ENCODE measurements around the gene MAN1A2.

MAN1A2 gene

GRCh38 chr1:117401761-117402160, 34.5 kb downstream of the MAN1A2 start:
- Histone ChIP-seq H3K27ac (ENCODE audit: low read depth, low read length, severe bottlenecking) (no peak overlapping the region), H3K9me3 (ENCODE audit: control insufficient read depth, low read length) (peaks cover 7% of the 10 kb centered on the region), H3K4me3 (ENCODE audit: extremely low read depth, insufficient read depth, low read length, poor library complexity, severe bottlenecking) (no peak overlapping the region)

GRCh38 chr1:117403597-117403996, 36.3 kb downstream of the MAN1A2 start:
- H3K27ac ChIP-seq (ENCODE audit: low read depth, low read length, severe bottlenecking): no peak overlapping the region
- H3K4me1 ChIP-seq (ENCODE audit: control insufficient read depth, insufficient read depth, low read length, poor library complexity, severe bottlenecking): no peaks in the 10 kb centered on the region
- peaks cover 10% of the 10 kb centered on the region for H3K36me3 ChIP-seq (ENCODE audit: control insufficient read depth, insufficient read depth, low read length)
- no peak overlapping the region for H3K4me3 ChIP-seq (ENCODE audit: extremely low read depth, insufficient read depth, low read length, poor library complexity, severe bottlenecking)
- H3K9me3 ChIP-seq (ENCODE audit: control insufficient read depth, low read length): peaks cover 7% of the 10 kb centered on the region
- 100% methylated on average over 1 of the region's 3 CpGs for WGBS, 2 experiments (ENCODE audit: insufficient coverage in 2 of 2)

More at GRCh38 chr1:117401761-117402160, 34.5 kb downstream of the MAN1A2 start:
- H3K4me1 ChIP-seq (ENCODE audit: control insufficient read depth, insufficient read depth, low read length, poor library complexity, severe bottlenecking): no peaks in the 10 kb centered on the region
- H3K36me3 ChIP-seq (ENCODE audit: control insufficient read depth, insufficient read depth, low read length): peaks cover 10% of the 10 kb centered on the region

DNA sequence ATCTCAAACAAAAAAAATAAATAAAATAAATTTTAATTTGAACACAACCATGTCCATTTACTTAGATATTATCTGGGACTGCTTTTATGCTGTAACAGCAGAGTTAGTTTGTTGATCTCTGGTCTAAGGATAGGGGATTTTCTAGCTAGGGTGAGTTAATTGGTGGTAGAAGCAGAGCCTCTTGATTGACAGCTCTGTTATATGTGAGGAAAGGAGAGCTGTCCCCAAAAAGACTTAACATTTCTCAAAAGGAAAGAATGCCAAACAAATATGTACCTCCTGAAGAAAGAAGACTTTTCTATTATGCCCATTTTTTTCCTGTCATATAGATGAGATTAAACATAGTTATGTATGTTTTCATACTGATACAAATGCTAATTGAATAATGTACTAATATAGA, 37.8 kb downstream of the MAN1A2 start:
- peaks cover 10% of the 10 kb centered on the region for H3K36me3 ChIP-seq (ENCODE audit: control insufficient read depth, insufficient read depth, low read length)
- peaks cover 7% of the 10 kb centered on the region for H3K9me3 ChIP-seq (ENCODE audit: control insufficient read depth, low read length)
- H3K27ac ChIP-seq (ENCODE audit: low read depth, low read length, severe bottlenecking): no peak overlapping the region
- H3K4me1 ChIP-seq (ENCODE audit: control insufficient read depth, insufficient read depth, low read length, poor library complexity, severe bottlenecking): no peaks in the 10 kb centered on the region
- H3K4me3 ChIP-seq (ENCODE audit: extremely low read depth, insufficient read depth, low read length, poor library complexity, severe bottlenecking): no peak overlapping the region

DNA sequence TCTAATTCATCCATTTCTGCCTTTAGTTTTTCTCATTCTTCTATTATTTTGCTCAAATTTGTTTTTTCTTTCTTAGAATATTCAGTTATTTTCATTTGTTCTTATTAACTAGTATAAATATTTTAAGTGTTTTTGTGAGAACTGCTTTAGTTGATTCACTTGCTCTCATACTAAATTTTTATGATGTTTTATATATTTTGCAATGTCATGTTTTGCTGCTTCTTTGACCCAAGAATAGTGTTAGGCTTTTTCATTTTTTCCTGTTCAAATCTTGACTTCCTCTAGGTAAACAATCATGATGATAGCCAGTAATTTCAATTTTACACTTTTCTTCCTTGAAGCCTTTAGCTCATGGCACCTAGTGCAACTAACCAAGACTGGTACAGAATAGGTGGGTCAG, 45.2 kb downstream of the MAN1A2 start:
- Histone ChIP-seq H3K4me3 (ENCODE audit: extremely low read depth, insufficient read depth, low read length, poor library complexity, severe bottlenecking) (no peak overlapping the region), H3K4me1 (ENCODE audit: control insufficient read depth, insufficient read depth, low read length, poor library complexity, severe bottlenecking) (no peaks in the 10 kb centered on the region), H3K27ac (ENCODE audit: low read depth, low read length, severe bottlenecking) (no peak overlapping the region), H3K36me3 (ENCODE audit: control insufficient read depth, insufficient read depth, low read length) (no peaks in the 10 kb centered on the region), H3K9me3 (ENCODE audit: control insufficient read depth, low read length) (no peaks in the 10 kb centered on the region)

DNA sequence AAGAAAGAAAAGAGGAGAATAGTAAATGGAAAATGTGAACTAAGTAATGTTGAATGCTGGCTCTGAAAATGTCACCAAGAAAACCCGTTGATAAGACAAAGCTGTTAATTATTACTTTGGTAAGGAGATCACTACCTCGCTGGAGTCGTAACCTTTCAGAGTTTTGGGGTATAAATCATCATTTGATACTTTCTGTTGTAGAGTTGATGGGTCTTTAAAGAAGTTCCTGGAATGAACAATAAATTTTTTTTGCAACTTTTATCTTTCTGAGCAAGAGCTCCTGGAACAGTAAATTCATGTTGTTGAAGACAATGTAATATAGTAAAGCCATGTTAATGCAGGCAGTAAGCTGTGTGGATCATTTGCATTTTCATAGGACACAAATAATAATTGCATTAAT, 46.2 kb downstream of the MAN1A2 start:
- 77 to 84% methylated on average over 1 to 3 of the region's 3 CpGs for WGBS, 2 experiments (ENCODE audit: insufficient coverage in 2 of 2)
- Histone ChIP-seq H3K4me1 (ENCODE audit: control insufficient read depth, insufficient read depth, low read length, poor library complexity, severe bottlenecking) (no peaks in the 10 kb centered on the region), H3K36me3 (ENCODE audit: control insufficient read depth, insufficient read depth, low read length) (no peaks in the 10 kb centered on the region), H3K9me3 (ENCODE audit: control insufficient read depth, low read length) (no peaks in the 10 kb centered on the region), H3K4me3 (ENCODE audit: extremely low read depth, insufficient read depth, low read length, poor library complexity, severe bottlenecking) (no peak overlapping the region), H3K27ac (ENCODE audit: low read depth, low read length, severe bottlenecking) (no peak overlapping the region)

GRCh38 chr1:117414943-117415342, 47.7 kb downstream of the MAN1A2 start:
- no peaks in the 10 kb centered on the region for H3K9me3 ChIP-seq (ENCODE audit: control insufficient read depth, low read length)
- H3K4me1 ChIP-seq (ENCODE audit: control insufficient read depth, insufficient read depth, low read length, poor library complexity, severe bottlenecking): no peaks in the 10 kb centered on the region
- no peaks in the 10 kb centered on the region for H3K36me3 ChIP-seq (ENCODE audit: control insufficient read depth, insufficient read depth, low read length)
- WGBS, 2 experiments (ENCODE audit: insufficient coverage in 2 of 2): 100% methylated on average over 1 of the region's 4 CpGs; no CpG with 5 or more reads in 1 of the 2 experiments
- no peak overlapping the region for H3K4me3 ChIP-seq (ENCODE audit: extremely low read depth, insufficient read depth, low read length, poor library complexity, severe bottlenecking)
- no peak overlapping the region for H3K27ac ChIP-seq (ENCODE audit: low read depth, low read length, severe bottlenecking)

GRCh38 chr1:117416004-117416403, 48.8 kb downstream of the MAN1A2 start:
- no peaks in the 10 kb centered on the region for H3K9me3 ChIP-seq (ENCODE audit: control insufficient read depth, low read length)
- H3K4me3 ChIP-seq (ENCODE audit: extremely low read depth, insufficient read depth, low read length, poor library complexity, severe bottlenecking): no peak overlapping the region
- H3K27ac ChIP-seq (ENCODE audit: low read depth, low read length, severe bottlenecking): no peak overlapping the region
- H3K4me1 ChIP-seq (ENCODE audit: control insufficient read depth, insufficient read depth, low read length, poor library complexity, severe bottlenecking): no peaks in the 10 kb centered on the region
- no peaks in the 10 kb centered on the region for H3K36me3 ChIP-seq (ENCODE audit: control insufficient read depth, insufficient read depth, low read length)
- 80 to 100% methylated on average over 1 of the region's 1 CpG for WGBS, 2 experiments (ENCODE audit: insufficient coverage in 2 of 2)

GRCh38 chr1:117416546-117417125, 49.4 kb downstream of the MAN1A2 start:
- no peaks in the 10 kb centered on the region for H3K4me1 ChIP-seq (ENCODE audit: control insufficient read depth, insufficient read depth, low read length, poor library complexity, severe bottlenecking)
- H3K27ac ChIP-seq (ENCODE audit: low read depth, low read length, severe bottlenecking): no peak overlapping the region
- H3K4me3 ChIP-seq (ENCODE audit: extremely low read depth, insufficient read depth, low read length, poor library complexity, severe bottlenecking): no peak overlapping the region
- H3K9me3 ChIP-seq (ENCODE audit: control insufficient read depth, low read length): no peaks in the 10 kb centered on the region
- H3K36me3 ChIP-seq (ENCODE audit: control insufficient read depth, insufficient read depth, low read length): no peaks in the 10 kb centered on the region

DNA sequence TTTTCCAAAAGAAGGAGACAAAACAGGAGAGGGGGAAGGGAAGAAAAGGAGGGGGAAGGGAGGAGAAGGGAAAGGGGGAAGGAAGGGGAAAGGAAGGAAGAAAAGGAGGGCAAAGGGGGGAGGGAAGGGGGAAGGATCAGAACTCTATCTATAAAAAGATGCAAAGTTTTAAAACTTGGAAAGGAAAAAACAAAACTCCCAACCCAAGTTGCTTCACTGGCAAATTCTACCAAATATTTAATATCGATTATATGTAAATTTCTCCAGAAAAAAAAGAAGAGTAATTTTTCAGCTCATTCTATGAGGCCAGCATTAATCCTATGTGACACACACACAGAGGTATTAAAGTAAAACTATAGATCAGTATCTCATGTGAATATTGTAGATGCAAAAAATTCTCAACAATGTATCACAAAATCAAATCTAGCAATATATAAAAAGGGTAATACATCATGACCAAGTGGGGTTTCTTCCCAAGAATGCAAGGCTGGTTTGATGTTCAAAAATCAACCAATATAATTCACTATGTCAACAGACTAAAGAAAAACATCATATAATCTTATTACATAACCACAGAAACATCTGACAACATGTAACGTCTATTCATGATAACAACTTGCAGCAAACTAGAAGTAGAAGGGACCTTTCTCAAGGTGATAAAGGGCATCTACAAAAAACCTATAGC, 57.9 kb downstream of the MAN1A2 start:
- Histone ChIP-seq H3K36me3 (ENCODE audit: control insufficient read depth, insufficient read depth, low read length) (peaks cover 7% of the 10 kb centered on the region), H3K9me3 (ENCODE audit: control insufficient read depth, low read length) (peaks cover 15% of the 10 kb centered on the region), H3K4me3 (ENCODE audit: extremely low read depth, insufficient read depth, low read length, poor library complexity, severe bottlenecking) (no peak overlapping the region), H3K27ac (ENCODE audit: low read depth, low read length, severe bottlenecking) (no peak overlapping the region), H3K4me1 (ENCODE audit: control insufficient read depth, insufficient read depth, low read length, poor library complexity, severe bottlenecking) (no peaks in the 10 kb centered on the region)
- WGBS, 2 experiments (ENCODE audit: insufficient coverage in 2 of 2): no CpG with 5 or more reads among the region's 2 CpGs

- Histone ChIP-seq H3K27ac (ENCODE audit: low read depth, low read length, severe bottlenecking) (no peak overlapping the region), H3K36me3 (ENCODE audit: control insufficient read depth, insufficient read depth, low read length) (peaks cover 7% of the 10 kb centered on the region), H3K9me3 (ENCODE audit: control insufficient read depth, low read length) (peaks cover 15% of the 10 kb centered on the region), H3K4me1 (ENCODE audit: control insufficient read depth, insufficient read depth, low read length, poor library complexity, severe bottlenecking) (no peaks in the 10 kb centered on the region), H3K4me3 (ENCODE audit: extremely low read depth, insufficient read depth, low read length, poor library complexity, severe bottlenecking) (no peak overlapping the region)
Observed at GRCh38 chr1:117427297-117427696, 60.0 kb downstream of the MAN1A2 start.

DNA sequence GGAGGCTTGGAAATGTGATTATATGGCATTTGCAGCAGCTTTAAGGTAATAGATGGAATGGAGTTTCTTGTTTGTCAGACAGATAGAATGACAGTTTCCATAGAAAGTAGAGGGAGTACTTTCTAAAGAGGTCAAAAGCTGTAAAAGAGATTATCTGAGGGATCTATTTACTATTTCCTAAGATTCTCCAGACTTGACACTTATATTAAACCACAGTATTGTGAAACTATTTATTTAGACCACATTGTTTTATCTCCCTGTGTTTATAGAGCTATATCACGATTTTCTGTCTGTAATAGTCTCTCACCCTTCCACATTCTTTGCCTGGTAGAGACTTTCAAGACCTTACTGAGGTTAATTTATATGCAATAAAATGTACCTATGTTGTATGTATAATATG, 66.7 kb downstream of the MAN1A2 start:
- Histone ChIP-seq H3K9me3 (ENCODE audit: control insufficient read depth, low read length) (no peaks in the 10 kb centered on the region), H3K4me1 (ENCODE audit: control insufficient read depth, insufficient read depth, low read length, poor library complexity, severe bottlenecking) (no peaks in the 10 kb centered on the region), H3K36me3 (ENCODE audit: control insufficient read depth, insufficient read depth, low read length) (no peaks in the 10 kb centered on the region), H3K4me3 (ENCODE audit: extremely low read depth, insufficient read depth, low read length, poor library complexity, severe bottlenecking) (no peak overlapping the region), H3K27ac (ENCODE audit: low read depth, low read length, severe bottlenecking) (no peak overlapping the region)
- WGBS, 2 experiments (ENCODE audit: insufficient coverage in 2 of 2): no CpG with 5 or more reads among the region's 1 CpG
